Epidermal melanocyte (primary cell): ENCODE results near the gene CCDC85B.

Experiments used
- DNase-seq: peaks from one replicate; pipeline ENCODE4 v3.0.0; 2011; ENCODE audit warnings: low spot score; ENCODE audit not compliant: insufficient read length

The CCDC85B gene

DNA sequence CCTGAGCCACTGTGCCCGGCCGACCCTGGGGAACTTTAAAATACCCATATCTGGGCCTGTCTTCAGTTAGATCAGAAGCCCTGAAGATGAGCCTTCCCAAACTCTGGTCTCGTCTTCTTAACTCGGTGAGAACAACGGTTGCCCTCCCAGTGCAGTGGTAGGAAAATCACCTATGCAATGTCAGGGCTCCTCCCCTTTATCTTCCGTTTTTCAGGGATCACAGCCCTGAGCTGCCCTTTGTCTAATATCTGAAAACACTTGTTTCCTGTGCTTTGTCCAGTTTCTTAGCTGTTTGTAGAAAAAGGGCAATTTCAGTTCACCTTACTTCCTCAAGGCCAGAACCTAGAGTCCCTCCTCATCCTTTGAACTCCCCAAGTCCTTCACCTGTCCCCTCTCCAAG lies 38.2 kb downstream of the CCDC85B start:
- DNase-seq: no peak

DNA sequence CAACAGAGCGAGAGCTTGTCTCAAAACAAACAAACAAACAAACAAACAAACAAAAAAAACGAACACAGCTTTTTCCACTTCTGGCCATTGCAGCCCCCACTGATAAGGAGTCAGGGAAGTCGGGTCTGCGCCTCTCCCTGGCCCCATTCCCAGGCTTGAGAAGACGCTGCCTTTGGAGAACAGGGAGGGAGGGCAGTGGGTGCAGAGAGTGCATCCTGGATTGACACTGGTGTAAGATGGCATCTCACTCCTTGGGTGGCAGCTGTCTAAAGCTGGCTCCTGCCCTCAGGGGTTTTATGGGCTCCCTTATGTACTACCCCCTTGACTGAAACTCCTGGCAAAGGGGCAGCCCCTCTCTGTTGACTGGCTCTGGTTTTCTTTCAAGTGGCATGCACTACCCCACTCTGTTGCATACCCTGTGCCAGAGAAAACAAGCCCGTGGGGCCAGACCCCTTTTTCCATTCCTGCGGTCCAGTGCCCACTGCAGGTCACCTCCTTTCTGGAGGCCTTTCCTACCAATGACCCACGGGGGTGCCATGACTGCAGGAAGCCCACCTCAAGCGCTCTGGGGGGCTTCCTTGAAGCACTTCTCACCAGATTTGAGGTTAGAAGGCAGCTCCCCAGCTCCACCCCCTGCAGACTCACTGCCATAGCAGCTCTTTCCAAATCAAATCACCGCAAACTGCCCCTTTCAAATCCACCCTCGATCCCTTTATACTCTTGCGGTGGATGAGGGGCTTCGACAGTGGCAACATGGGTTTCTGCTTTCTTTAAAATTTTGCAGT lies 41.5 kb downstream of the CCDC85B start:
- DNase-seq: no peak

DNA sequence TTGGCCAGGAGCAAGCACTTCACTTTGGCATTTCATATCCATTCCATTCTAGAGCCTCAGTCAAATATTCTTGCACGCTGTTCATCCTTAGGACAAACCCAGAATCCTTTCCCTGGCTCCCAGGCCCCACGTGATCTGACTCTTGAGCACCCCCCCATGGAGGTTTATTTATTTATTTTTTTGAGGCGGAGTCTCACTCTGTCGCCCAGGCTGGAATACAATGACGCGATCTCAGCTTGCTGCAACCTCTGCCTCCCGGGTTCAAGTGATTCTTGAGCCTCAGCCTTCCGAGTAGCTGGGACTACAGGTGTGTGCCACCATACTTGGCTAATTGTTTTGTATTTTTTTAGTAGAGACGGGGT lies 42.1 kb downstream of the CCDC85B start:
- no peak for DNase-seq

DNA sequence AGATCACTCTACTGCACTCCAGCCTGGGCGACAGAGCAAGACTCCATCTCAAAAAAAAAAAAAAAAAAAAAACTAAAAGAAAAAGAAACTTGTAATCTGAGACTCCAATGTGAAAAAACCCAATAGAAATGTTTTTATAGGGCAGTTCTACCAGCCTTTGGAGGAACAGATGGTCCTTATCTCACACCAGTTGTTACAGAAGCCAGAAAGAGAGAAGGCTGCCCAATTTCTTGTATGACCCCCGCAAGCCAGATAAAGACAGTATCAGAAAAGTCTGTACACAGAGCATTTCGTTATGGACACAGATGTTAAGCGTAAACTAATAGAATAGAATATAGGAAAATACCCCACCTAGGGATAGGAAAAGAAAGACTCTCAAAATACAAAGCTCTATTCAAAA lies 43.5 kb downstream of the CCDC85B start:
- no peak for DNase-seq

DNA sequence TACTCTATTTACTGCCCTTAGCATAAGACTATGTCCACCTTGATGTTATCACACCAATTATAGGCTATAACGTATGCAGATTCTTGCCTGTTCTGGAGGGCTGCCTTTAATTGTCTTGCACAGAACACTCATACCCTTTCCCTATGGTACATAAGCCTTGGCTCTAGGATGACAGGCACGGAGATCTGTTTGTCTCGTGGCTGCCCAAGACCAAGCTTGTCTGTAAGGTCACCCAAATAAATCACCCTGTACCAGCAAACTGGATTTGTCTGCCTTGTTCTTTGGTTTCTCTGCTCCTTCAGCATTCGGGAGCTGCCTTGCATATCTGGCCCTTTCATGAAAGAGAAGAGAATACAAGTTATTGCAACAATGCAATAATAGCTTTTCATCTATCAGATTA lies 47.3 kb downstream of the CCDC85B start:
- DNase-seq: no peak
